Common myeloid progenitor, CD34-positive (primary cell): Measurements from ENCODE around the gene ADARB2.

Source experiments
- CTCF ChIA-PET: fragments of 350-600 bp; sonication (Branson Sonifier 250); formaldehyde crosslinking; loops from one replicate; lab custom pipeline; 2021; ENCODE audit warnings: antibody characterized with exemption; lab: Charles Lee
- POLR2A ChIA-PET: fragments of 350-600 bp; sonication (Branson Sonifier 250); formaldehyde crosslinking; loops from one replicate; lab custom pipeline; 2021; ENCODE audit warnings: antibody characterized with exemption; lab: Charles Lee
- DNase-seq, 3 donors: peaks; one replicate each; pipeline versions ENCODE4 v3.0.0 to v3.0.0-alpha.2; 2013
- H3K27ac ChIP-seq, 2 experiments: 1 replicate in 1 of 2; 2 replicates in 1 of 2; pipeline ENCODE4 v1.7.0; 2013; ENCODE audit warnings: inconsistent platforms in 2 of 2, low read length in 2 of 2, mild to moderate bottlenecking in 2 of 2, low read depth in 1 of 2, moderate library complexity in 1 of 2; ENCODE audit not compliant: severe bottlenecking in 2 of 2, insufficient read depth in 1 of 2, poor library complexity in 1 of 2
- H3K27me3 ChIP-seq, 5 experiments: replicated peaks in 2 of 5; 1 replicate in 3 of 5; 2 replicates in 2 of 5; pipeline versions ENCODE4 v1.6.1 to v1.7.0; 2013; ENCODE audit warnings: low read length in 4 of 5, mild to moderate bottlenecking in 2 of 5, moderate library complexity in 2 of 5, inconsistent platforms in 1 of 5; ENCODE audit not compliant: insufficient read depth in 5 of 5, control insufficient read depth in 4 of 5
- H3K36me3 ChIP-seq, 4 experiments: 1 replicate in 2 of 4; 2 replicates in 2 of 4; pipeline versions ENCODE4 v1.6.1 to v1.7.0; 2013; ENCODE audit warnings: low read length in 3 of 4, control low read depth in 1 of 4, mild to moderate bottlenecking in 1 of 4; ENCODE audit not compliant: control insufficient read depth in 4 of 4, insufficient read depth in 4 of 4
- H3K4me1 ChIP-seq, 4 experiments: 1 replicate in 3 of 4; 2 replicates in 1 of 4; pipeline versions ENCODE4 v1.6.1 to v1.7.1; 2013; ENCODE audit warnings: low read length in 3 of 4, mild to moderate bottlenecking in 3 of 4, control low read depth in 1 of 4, inconsistent platforms in 1 of 4, moderate library complexity in 1 of 4; ENCODE audit not compliant: control insufficient read depth in 4 of 4, insufficient read depth in 4 of 4; ENCODE audit errors: control extremely low read depth in 1 of 4
- H3K4me3 ChIP-seq, 7 experiments: 1 replicate in 4 of 7; 2 replicates in 3 of 7; pipeline versions ENCODE4 v1.5.1 to v1.7.0; 2013; ENCODE audit warnings: mild to moderate bottlenecking in 7 of 7, low read length in 6 of 7, moderate library complexity in 6 of 7, inconsistent platforms in 2 of 7, low read depth in 2 of 7, control low read depth in 1 of 7; ENCODE audit not compliant: insufficient read depth in 4 of 7, control insufficient read depth in 1 of 7; ENCODE audit errors: extremely low read depth in 1 of 7
- H3K9me3 ChIP-seq, 5 experiments: 1 replicate in 4 of 5; 2 replicates in 1 of 5; pipeline versions ENCODE4 v1.6.1 to v1.7.1; 2013; ENCODE audit warnings: low read length in 4 of 5, mild to moderate bottlenecking in 2 of 5, inconsistent platforms in 1 of 5, low read depth in 1 of 5, moderate library complexity in 1 of 5; ENCODE audit not compliant: control insufficient read depth in 4 of 5, insufficient read depth in 2 of 5; ENCODE audit errors: control extremely low read depth in 1 of 5
- WGBS: methylation state at CpG from one replicate; pipeline ENCODE4 v1.1.5; 2013; ENCODE audit not compliant: insufficient coverage; 5-methylcytosine and 5-hydroxymethylcytosine counted together

ADARB2 gene

GRCh38 chr10:1137499-1138163 is 599.7 kb downstream of the ADARB2 start:
- Histone ChIP-seq H3K36me3 (no peaks in the 10 kb centered on the region), H3K9me3 (peaks cover 0 to 16% (median 9%) of the 10 kb centered on the region in 5 experiments), H3K27me3 (peaks cover 0 to 5% (median 0%) of the 10 kb centered on the region in 5 experiments), H3K4me1 (no peaks in the 10 kb centered on the region), H3K27ac (no peak overlapping the region), H3K4me3 (no peak overlapping the region)
- ChIA-PET POLR2A (no interaction called here), CTCF (interaction anchor here (0.9 kb wide), 1 partner anchor 10 kb away, joined by 3 read pairs; no protein-coding TSS in a partner anchor)
- WGBS, result 93% methylated on average over 4 of the region's 10 CpGs
- no peak for DNase-seq

GRCh38 chr10:1136268-1136667 is 601.1 kb downstream of the ADARB2 start:
- ChIA-PET POLR2A (no interaction called here), CTCF (interaction anchor here (1.1 kb wide), 2 partner anchors 230 to 232 kb away, joined by 3 read pairs; no protein-coding TSS in a partner anchor)
- Histone ChIP-seq H3K4me1 (no peaks in the 10 kb centered on the region), H3K27ac (no peak overlapping the region), H3K4me3 (no peak overlapping the region), H3K27me3 (peaks cover 0 to 3% (median 0%) of the 10 kb centered on the region in 5 experiments), H3K36me3 (peaks cover 0 to 4% (median 2%) of the 10 kb centered on the region in 4 experiments), H3K9me3 (peaks cover 0 to 16% (median 9%) of the 10 kb centered on the region in 5 experiments)
- no peak for DNase-seq

DNA sequence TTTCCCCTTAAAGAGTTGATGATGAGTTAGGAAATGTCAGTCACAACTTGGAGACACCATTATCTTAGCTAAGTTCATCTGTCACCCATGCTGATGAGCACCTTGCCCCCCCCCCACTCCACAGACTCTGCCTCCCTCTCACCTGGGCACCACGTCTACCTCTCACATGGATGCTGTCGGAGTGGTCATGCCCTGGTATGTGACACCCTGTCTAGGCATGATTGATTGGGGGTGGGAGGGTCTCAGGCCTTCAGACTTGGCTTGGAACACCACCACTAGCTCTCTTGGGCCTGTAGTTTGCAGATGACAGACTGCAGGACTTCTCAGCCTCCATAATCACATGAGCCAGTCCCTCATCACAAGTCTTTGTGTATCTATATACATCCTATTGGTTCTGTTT is 603.2 kb downstream of the ADARB2 start:
- ChIA-PET CTCF (no interaction called here), POLR2A (no interaction called here)
- H3K4me3 ChIP-seq, result no peak overlapping the region

DNA sequence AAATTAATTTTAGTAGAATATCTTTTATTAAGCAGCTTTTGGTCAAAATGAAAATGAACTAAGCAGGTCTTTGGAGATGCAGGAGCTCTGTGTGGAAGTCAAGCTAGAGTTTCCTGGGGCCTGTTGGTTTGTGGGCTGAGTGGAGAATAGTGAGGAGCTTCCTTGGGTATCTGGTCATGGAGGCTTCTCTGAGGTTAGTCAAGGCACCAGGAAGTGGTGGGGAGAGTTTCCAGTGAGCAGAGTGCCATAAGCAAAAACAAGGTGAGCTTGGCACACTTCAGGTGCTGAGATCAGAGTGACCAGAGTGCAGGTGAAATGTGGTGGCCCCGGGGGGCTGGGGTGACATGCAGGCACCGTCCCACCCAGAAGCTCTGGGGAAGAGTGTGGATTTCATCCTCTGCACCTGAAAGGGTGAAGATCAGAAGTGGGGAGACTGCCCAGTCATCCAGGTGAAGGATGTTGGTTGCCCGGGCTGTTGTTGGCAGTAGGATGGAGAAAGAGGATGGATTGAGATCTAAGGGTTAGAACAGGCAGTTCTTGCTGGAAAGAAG is 603.8 kb downstream of the ADARB2 start:
- DNase-seq, result no peak
- H3K4me1 ChIP-seq, result no peaks in the 10 kb centered on the region
- 92% methylated on average over 2 of the region's 3 CpGs for WGBS
- H3K9me3 ChIP-seq, result peaks cover 0 to 10% (median 6%) of the 10 kb centered on the region in 5 experiments
- CTCF ChIA-PET, result interaction anchor here (0.9 kb wide), 1 partner anchor 8 kb away, joined by 3 read pairs; no protein-coding TSS in a partner anchor
- no peak overlapping the region for H3K27ac ChIP-seq
- peaks cover 18 to 31% (median 25%) of the 10 kb centered on the region in 4 experiments for H3K36me3 ChIP-seq
- no peaks in the 10 kb centered on the region for H3K27me3 ChIP-seq
- no peak overlapping the region for H3K4me3 ChIP-seq
- POLR2A ChIA-PET, result no interaction called here

More for the DNA sequence above, 603.2 kb downstream of the ADARB2 start:
- Histone ChIP-seq H3K9me3 (peaks cover 0 to 13% (median 7%) of the 10 kb centered on the region in 5 experiments), H3K36me3 (peaks cover 15 to 25% (median 20%) of the 10 kb centered on the region in 4 experiments), H3K27ac (no peak overlapping the region), H3K4me1 (no peaks in the 10 kb centered on the region), H3K27me3 (no peaks in the 10 kb centered on the region)
- WGBS, result no CpG with 5 or more reads among the region's 2 CpGs
- DNase-seq, result no peak

DNA sequence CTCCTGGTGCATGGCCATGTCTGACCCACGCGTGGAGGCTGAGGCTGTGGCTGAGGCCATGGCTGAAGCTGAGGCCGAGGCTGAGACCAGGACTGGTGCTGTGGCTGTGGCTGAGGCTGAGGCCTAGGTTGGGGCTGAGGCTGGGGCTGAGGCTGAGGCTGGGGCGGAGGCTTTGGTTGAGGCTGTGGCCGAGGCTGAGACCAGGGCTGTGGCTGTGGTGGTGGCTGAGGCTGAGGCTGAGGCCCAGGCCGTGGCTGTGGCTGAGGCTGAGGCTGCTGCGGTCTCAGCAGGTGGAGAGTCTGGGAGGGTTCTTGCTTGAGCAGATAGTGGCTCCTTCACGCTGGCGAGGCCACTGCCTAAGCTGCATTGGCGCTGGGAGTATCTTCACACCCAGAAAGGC is 604.7 kb downstream of the ADARB2 start:
- Histone ChIP-seq H3K27me3 (no peaks in the 10 kb centered on the region), H3K4me1 (no peaks in the 10 kb centered on the region), H3K9me3 (peaks cover 0 to 3% (median 0%) of the 10 kb centered on the region in 5 experiments), H3K36me3 (peaks cover 18 to 41% (median 33%) of the 10 kb centered on the region in 4 experiments), H3K27ac (no peak overlapping the region), H3K4me3 (no peak overlapping the region)
- no peak for DNase-seq
- ChIA-PET POLR2A (no interaction called here), CTCF (interaction anchor here (0.9 kb wide), 1 partner anchor 9 kb away, joined by 3 read pairs; no protein-coding TSS in a partner anchor)
- WGBS, result 100% methylated on average over 6 of the region's 10 CpGs

- ChIA-PET CTCF (no interaction called here), POLR2A (no interaction called here)
- H3K4me3 ChIP-seq, result no peak overlapping the region
- no peaks in the 10 kb centered on the region for H3K27me3 ChIP-seq
- no peak overlapping the region for H3K27ac ChIP-seq
- H3K36me3 ChIP-seq, result peaks cover 22 to 54% (median 39%) of the 10 kb centered on the region in 4 experiments
- 99% methylated on average over 10 of the region's 12 CpGs for WGBS
- H3K4me1 ChIP-seq, result no peaks in the 10 kb centered on the region
- DNase-seq, result no peak
- H3K9me3 ChIP-seq, result no peaks in the 10 kb centered on the region
Observed at GRCh38 chr10:1130995-1131790, 606.1 kb downstream of the ADARB2 start.
